CMK (cell line): Measurements from ENCODE around the gene WDR87.
"Not testable (repeated sequence)": the region's sequence is repeated elsewhere in the genome, so short reads cannot be mapped to it uniquely, and the experiment has no call there.

Experiments
- DNase-seq: peaks from one replicate; pipeline ENCODE4 v3.0.0-alpha.2; 2010; ENCODE audit warnings: low read depth

The WDR87 gene

GRCh38 chr19:37877147-37877546, 29.2 kb downstream of the WDR87 start:
- DNase-seq, result no peak

- no peak for DNase-seq
Measured at GRCh38 chr19:37876032-37876431, 30.4 kb downstream of the WDR87 start.

GRCh38 chr19:37874784-37875183, 31.6 kb downstream of the WDR87 start:
- no peak for DNase-seq

GRCh38 chr19:37872383-37872782, 34.0 kb downstream of the WDR87 start:
- no peak for DNase-seq

GRCh38 chr19:37869766-37870340, 36.5 kb downstream of the WDR87 start:
- DNase-seq, result no peak

- no peak for DNase-seq
Measured at GRCh38 chr19:37867831-37868230, 38.6 kb downstream of the WDR87 start.

- not testable (repeated sequence) for DNase-seq
Measured at GRCh38 chr19:37865930-37866329, 40.5 kb downstream of the WDR87 start.

- no peak for DNase-seq
Measured at GRCh38 chr19:37864501-37864900, 41.9 kb downstream of the WDR87 start.

GRCh38 chr19:37855098-37855497, 51.3 kb downstream of the WDR87 start:
- DNase-seq, result no peak

GRCh38 chr19:37845932-37846331, 60.5 kb downstream of the WDR87 start:
- no peak for DNase-seq
